SU-DHL-6 (cell line): ENCODE measurements around the gene ZBBX.
"Not testable (repeated sequence)": the region's sequence is repeated elsewhere in the genome, so short reads cannot be mapped to it uniquely, and the experiment has no call there.

Experiments
- CTCF ChIP-seq: fragments of 200-600 bp; sonication (generic); IDR thresholded peaks from one replicate; pipeline ENCODE4 v1.5.1; 2017; ENCODE audit warnings: antibody characterized with exemption, mild to moderate bottlenecking, low read length, moderate library complexity; ENCODE audit not compliant: insufficient read depth, poor library complexity, severe bottlenecking
- EZH2phosphoT487 ChIP-seq: fragments of 200-600 bp; sonication (generic), shearing (Covaris generic); conservative IDR thresholded peaks from 2 replicates; pipeline ENCODE4 v1.6.1; 2018; ENCODE audit warnings: mild to moderate bottlenecking, antibody characterized with exemption, low read length, moderate library complexity, mixed read lengths

- not testable (repeated sequence) for TF ChIP-seq CTCF, EZH2phosphoT487
Observed at GRCh38 chr3:167426962-167427361, 46.9 kb upstream of the ZBBX start.
